IMR-90 (cell line): ENCODE data around the gene AMPD2.

Source experiments
- BHLHE40 ChIP-seq: fragments of 150-350 bp; IDR thresholded peaks from 2 replicates; pipeline ENCODE4 v1.6.1; 2016; ENCODE audit warnings: mild to moderate bottlenecking, low read depth, low read length
- CEBPB ChIP-seq: IDR thresholded peaks from 2 replicates; pipeline ENCODE4 v1.6.1; 2012; ENCODE audit warnings: low read depth, low read length, improper control_type of control experiment
- CTCF ChIP-seq: conservative IDR thresholded peaks from 2 replicates; pipeline ENCODE4 v1.5.1; 2012; ENCODE audit warnings: mild to moderate bottlenecking, low read depth, low read length, improper control_type of control experiment
- FOS ChIP-seq: fragments of 150-350 bp; IDR thresholded peaks from 2 replicates; pipeline ENCODE4 v1.6.1; 2016; ENCODE audit warnings: low read depth, low read length
- MAFK ChIP-seq: IDR thresholded peaks from 2 replicates; pipeline ENCODE4 v1.6.1; 2012; ENCODE audit warnings: low read depth, low read length, improper control_type of control experiment
- MAZ ChIP-seq: IDR thresholded peaks from 2 replicates; pipeline ENCODE4 v1.6.1; 2012; ENCODE audit warnings: low read depth, mild to moderate bottlenecking, low read length, improper control_type of control experiment, moderate library complexity, borderline replicate concordance
- MXI1 ChIP-seq: IDR thresholded peaks from 2 replicates; pipeline ENCODE4 v1.6.1; 2012; ENCODE audit warnings: low read depth, mild to moderate bottlenecking, low read length, moderate library complexity, borderline replicate concordance
- NFE2L2 ChIP-seq: fragments of 150-350 bp; IDR thresholded peaks from 2 replicates; pipeline ENCODE4 v1.6.1; 2016; ENCODE audit warnings: low read depth, mild to moderate bottlenecking, low read length
- POLR2A ChIP-seq: IDR thresholded peaks from 2 replicates; pipeline ENCODE4 v1.6.1; 2012; ENCODE audit warnings: mild to moderate bottlenecking, low read depth, low read length
- RAD21 ChIP-seq: IDR thresholded peaks from 2 replicates; pipeline ENCODE4 v1.6.1; 2012; ENCODE audit warnings: low read length, improper control_type of control experiment
- RCOR1 ChIP-seq: IDR thresholded peaks from 2 replicates; pipeline ENCODE4 v1.6.1; 2012; ENCODE audit warnings: mild to moderate bottlenecking, low read length, improper control_type of control experiment; ENCODE audit not compliant: insufficient replicate concordance
- RFX5 ChIP-seq: IDR thresholded peaks from 2 replicates; pipeline ENCODE4 v1.8.0; 2012; ENCODE audit warnings: low read depth, mild to moderate bottlenecking, low read length, moderate library complexity
- SMC3 ChIP-seq: fragments of 150-350 bp; IDR thresholded peaks from 2 replicates; pipeline ENCODE4 v1.6.1; 2016; ENCODE audit warnings: low read depth, mild to moderate bottlenecking, antibody characterized with exemption, low read length, moderate library complexity
- USF2 ChIP-seq: fragments of 150-350 bp; IDR thresholded peaks from 2 replicates; pipeline ENCODE4 v1.6.1; 2017; ENCODE audit warnings: mild to moderate bottlenecking, antibody characterized with exemption, low read length, low read depth

- TF ChIP-seq RCOR1 (no peak), MXI1 (no peak), CTCF (no peak), POLR2A (no peak), MAZ (no peak), BHLHE40 (no peak), USF2 (no peak), RAD21 (no peak), RFX5 (no peak), FOS (no peak), SMC3 (no peak), NFE2L2 (no peak), MAFK (no peak), CEBPB (no peak)
These were observed 19.6 kb downstream of the AMPD2 start for GRCh38 chr1:109639063-109639840.
